ENCODE data around the gene GUCY1A1.

DNA sequence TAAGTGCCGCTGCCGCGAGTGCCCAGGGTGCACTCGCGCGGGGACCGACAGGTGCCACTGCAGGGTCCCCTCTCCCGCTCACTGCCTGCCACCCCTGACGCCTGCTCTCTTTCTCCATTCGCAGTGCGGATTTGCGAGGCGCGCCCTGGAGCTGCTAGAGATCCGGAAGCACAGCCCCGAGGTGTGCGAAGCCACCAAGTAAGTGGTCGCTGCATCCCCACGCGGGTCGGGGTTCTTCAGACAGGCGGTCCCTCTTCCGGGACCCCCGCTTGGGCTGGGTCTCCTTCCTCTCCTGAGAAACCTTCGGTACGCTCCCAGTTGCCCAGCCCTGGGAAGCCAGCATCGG is 547 bp downstream of the GUCY1A1 start:
- TF ChIP-seq CTCF (IDR thresholded peaks at IDR 0.05) (no peak), POLR2A (IDR thresholded peaks at IDR 0.05) (no peak), EP300 (IDR thresholded peaks at IDR 0.05; ENCODE audit: low read depth) (no peak), POLR2AphosphoS5 (IDR thresholded peaks at IDR 0.05) (no peak)
